Lower leg skin (tissue), 4 donors: ENCODE measurements around the gene ARHGEF16. TPM values are rescaled to one million over a fixed set of nuclear protein-coding genes. Genes with fewer than 3 reads are reported as not detected.

ENCODE experiments used
- DNase-seq, 2 donors: peaks; one replicate each; pipeline ENCODE4 v3.0.0-alpha.2; 2019; ENCODE audit warnings: low spot score in 2 of 2
- H3K4me3 ChIP-seq: fragments of 200-600 bp; sonication (generic); 2 replicates; pipeline ENCODE4 v1.5.1; 2017; ENCODE audit warnings: mild to moderate bottlenecking, low read depth; ENCODE audit not compliant: poor library complexity, severe bottlenecking
- CTCF ChIP-seq, 3 donors: fragments of 450-650 bp; IDR thresholded peaks; one replicate each; pipeline ENCODE4 v1.5.1; 2016; ENCODE audit warnings: antibody characterized with exemption in 3 of 3, mild to moderate bottlenecking in 3 of 3, moderate library complexity in 2 of 3
- POLR2A ChIP-seq, 2 donors: fragments of 450-650 bp; IDR thresholded peaks; one replicate each; pipeline ENCODE4 v1.6.1; 2016 to 2017; ENCODE audit warnings: antibody characterized with exemption in 2 of 2, mild to moderate bottlenecking in 1 of 2, moderate library complexity in 1 of 2
- WGBS, 2 donors: methylation state at CpG; one replicate each; pipeline ENCODE4 v1.1.5; 2018; 5-methylcytosine and 5-hydroxymethylcytosine counted together
- intact Hi-C: fragments of 100-400 bp; cut with DNase I; formaldehyde crosslinking; loops from one replicate; pipeline ENCODE4 v1.15.0; 2023; ENCODE audit warnings: low total_unique reads
- total RNA-seq, 4 donors: library from RNA; depleted of rRNA; stranded (reverse); fragments of >200 nt; gene quantifications; one replicate each; pipeline ENCODE4 v1.1.0, GENCODE V29; 2016

The ARHGEF16 gene
- total RNA-seq, 4 donors from 2014 or later = 7.9 to 11.5 (median 9.8) TPM

GRCh38 chr1:3480369-3480719 lies 25.9 kb downstream of the ARHGEF16 start:
- intact Hi-C loops = no loop called here
- no peak for TF ChIP-seq POLR2A (IDR thresholded peaks at IDR 0.05)
- TF ChIP-seq CTCF (IDR thresholded peaks at IDR 0.05) = no peak
- WGBS, 2 donors = 66 to 81% methylated on average over 19 to 21 of the region's 21 CpGs
- H3K4me3 ChIP-seq = no peak overlapping the region
- no peak for DNase-seq

DNA sequence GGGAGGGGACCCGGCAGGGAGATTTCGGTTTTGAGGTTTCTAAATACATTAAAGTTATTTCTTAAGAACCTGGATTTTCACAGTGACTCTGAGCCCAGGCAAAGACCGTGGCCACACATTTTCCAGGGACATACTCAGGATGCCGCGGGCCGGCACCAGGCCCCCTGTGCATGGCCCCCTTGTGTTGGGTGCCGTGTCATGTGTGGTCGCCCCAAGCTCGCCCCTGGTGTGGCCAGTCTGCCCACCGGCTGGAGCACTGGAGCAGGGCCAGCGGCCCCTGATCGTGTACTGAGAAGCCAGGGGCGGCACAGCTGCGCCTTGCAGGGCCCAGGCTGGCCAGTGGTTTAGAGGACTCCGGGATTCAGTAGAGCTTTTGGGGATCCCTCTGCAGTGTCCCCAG lies 26.6 kb downstream of the ARHGEF16 start:
- TF ChIP-seq CTCF (IDR thresholded peaks at IDR 0.05) (no peak), POLR2A (IDR thresholded peaks at IDR 0.05) (no peak)
- WGBS, 2 donors = 61 to 70% methylated on average over 12 to 14 of the region's 15 CpGs
- no peak for DNase-seq
- intact Hi-C loops = no loop called here
- H3K4me3 ChIP-seq = no peak overlapping the region

DNA sequence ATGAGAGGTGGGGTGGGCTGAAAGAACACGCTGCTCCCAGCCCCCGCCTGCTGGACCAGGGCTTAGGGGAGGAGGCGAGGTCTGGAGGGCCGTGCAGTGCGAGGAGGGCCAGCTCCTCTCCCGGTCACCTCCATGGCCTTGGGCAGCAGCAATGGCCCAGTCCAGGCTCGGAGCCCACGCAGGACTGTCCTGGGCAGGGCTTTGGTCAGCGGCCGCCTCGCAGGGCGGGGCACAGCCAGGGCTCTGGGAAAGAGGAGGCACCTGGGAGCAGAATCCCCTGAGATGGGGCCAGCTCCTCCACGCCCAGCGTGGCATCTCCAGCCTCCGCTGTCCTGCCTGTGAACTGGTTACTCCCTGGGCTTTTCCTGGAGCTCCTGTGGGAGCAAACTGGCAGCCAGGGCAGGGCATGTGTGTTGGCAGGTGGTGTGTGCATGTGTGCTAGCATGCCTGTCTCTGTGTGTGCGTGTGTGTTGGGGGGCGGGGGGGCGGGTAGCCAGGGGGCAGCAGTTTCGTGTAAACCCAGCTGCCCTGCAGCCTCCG lies 27.4 kb downstream of the ARHGEF16 start:
- DNase-seq = no peak
- H3K4me3 ChIP-seq = no peak overlapping the region
- intact Hi-C loops = loop anchor here (2.0 kb wide), 1 partner anchor 29 kb away; no protein-coding TSS in a partner anchor
- WGBS, 2 donors = 19 to 31% methylated on average over 3 to 10 of the region's 20 CpGs
- TF ChIP-seq POLR2A (IDR thresholded peaks at IDR 0.05) (no peak), CTCF (IDR thresholded peaks at IDR 0.05) (no peak)

GRCh38 chr1:3482378-3482849 lies 27.9 kb downstream of the ARHGEF16 start:
- intact Hi-C loops = loop anchor here (2.0 kb wide), 1 partner anchor 30 kb away; no protein-coding TSS in a partner anchor
- TF ChIP-seq CTCF (IDR thresholded peaks at IDR 0.05) (no peak), POLR2A (IDR thresholded peaks at IDR 0.05) (no peak)
- H3K4me3 ChIP-seq = no peak overlapping the region
- DNase-seq = no peak
- 3 to 19% methylated on average over 9 to 13 of the region's 18 CpGs for WGBS, 2 donors

DNA sequence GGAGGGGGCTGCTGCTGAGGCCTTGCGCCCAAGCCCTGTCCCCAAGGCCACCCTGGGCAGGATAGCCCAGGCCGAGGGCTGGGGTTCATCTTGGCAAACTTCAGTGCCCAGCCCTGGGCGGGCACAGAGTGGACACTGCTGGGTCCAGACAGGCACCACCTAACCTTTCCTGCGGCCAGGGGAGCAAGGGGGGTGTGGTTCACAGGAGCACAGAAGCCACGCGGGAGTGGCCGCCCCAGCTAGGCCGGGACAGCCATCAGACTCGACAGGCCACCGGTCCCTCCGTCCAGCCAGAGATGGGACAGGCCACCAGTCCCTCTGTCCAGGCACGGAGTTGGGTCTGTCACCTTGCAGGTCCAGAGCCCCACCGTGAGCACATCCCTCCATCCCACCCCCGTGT lies 28.9 kb downstream of the ARHGEF16 start:
- WGBS, 2 donors = 72 to 83% methylated on average over 12 to 13 of the region's 14 CpGs
- no peak overlapping the region for H3K4me3 ChIP-seq
- no peak for DNase-seq
- TF ChIP-seq CTCF (IDR thresholded peaks at IDR 0.05) = no peak
- TF ChIP-seq POLR2A (IDR thresholded peaks at IDR 0.05) = no peak
- intact Hi-C loops = loop anchor here (2.0 kb wide), 1 partner anchor 31 kb away; no protein-coding TSS in a partner anchor
